Measurements from ENCODE around the gene ZFYVE28.
"Not testable (repeated sequence)": the region's sequence is repeated elsewhere in the genome, so short reads cannot be mapped to it uniquely, and the experiment has no call there.

The ZFYVE28 gene

GRCh38 chr4:2384245-2384644, 34.2 kb downstream of the ZFYVE28 start:
- Histone ChIP-seq H3K9me3 (ENCODE audit: control insufficient read depth, low read length) (no peaks in the 10 kb centered on the region), H3K27me3 (ENCODE audit: control insufficient read depth, insufficient read depth, low read length) (no peaks in the 10 kb centered on the region), H3K4me2 (ENCODE audit: low read length) (no peak overlapping the region), H3K27ac (no peak overlapping the region), H3K36me3 (ENCODE audit: control insufficient read depth, insufficient read depth, low read length) (no peaks in the 10 kb centered on the region), H2AFZ (no peak overlapping the region), H3K4me3 (ENCODE audit: low read depth, low read length) (no peak overlapping the region), H3K9ac (no peak overlapping the region), H3K4me1 (no peaks in the 10 kb centered on the region), H3K79me2 (no peaks in the 10 kb centered on the region)
- TF ChIP-seq CTCF (IDR thresholded peaks at IDR 0.05), result no peak

GRCh38 chr4:2383760-2384159, 34.7 kb downstream of the ZFYVE28 start:
- Histone ChIP-seq H3K9me3 (ENCODE audit: control insufficient read depth, low read length) (no peaks in the 10 kb centered on the region), H3K27me3 (ENCODE audit: control insufficient read depth, insufficient read depth, low read length) (no peaks in the 10 kb centered on the region), H3K9ac (no peak overlapping the region), H3K27ac (no peak overlapping the region), H2AFZ (no peak overlapping the region), H3K4me2 (ENCODE audit: low read length) (no peak overlapping the region), H3K4me1 (no peaks in the 10 kb centered on the region), H3K36me3 (ENCODE audit: control insufficient read depth, insufficient read depth, low read length) (no peaks in the 10 kb centered on the region), H3K4me3 (ENCODE audit: low read depth, low read length) (no peak overlapping the region), H3K79me2 (no peaks in the 10 kb centered on the region)
- TF ChIP-seq CTCF (IDR thresholded peaks at IDR 0.05), result no peak

GRCh38 chr4:2383220-2383631, 35.2 kb downstream of the ZFYVE28 start:
- not testable (repeated sequence) for H3K27ac ChIP-seq; H3K4me1 ChIP-seq; H3K4me2 ChIP-seq (ENCODE audit: low read length); H3K9me3 ChIP-seq (ENCODE audit: control insufficient read depth, low read length); H2AFZ ChIP-seq; H3K4me3 ChIP-seq (ENCODE audit: low read depth, low read length); H3K9ac ChIP-seq; H3K36me3 ChIP-seq (ENCODE audit: control insufficient read depth, insufficient read depth, low read length); H3K79me2 ChIP-seq; H3K27me3 ChIP-seq (ENCODE audit: control insufficient read depth, insufficient read depth, low read length)

GRCh38 chr4:2382769-2383202, 35.7 kb downstream of the ZFYVE28 start:
- H3K4me3 ChIP-seq (ENCODE audit: low read depth, low read length); H3K9me3 ChIP-seq (ENCODE audit: control insufficient read depth, low read length); H3K27ac ChIP-seq: not testable (repeated sequence)

GRCh38 chr4:2380589-2380988, 37.9 kb downstream of the ZFYVE28 start:
- H3K4me1 ChIP-seq; H3K27ac ChIP-seq; H3K4me3 ChIP-seq (ENCODE audit: low read depth, low read length); H3K9me3 ChIP-seq (ENCODE audit: control insufficient read depth, low read length); H2AFZ ChIP-seq; H3K4me2 ChIP-seq (ENCODE audit: low read length); H3K9ac ChIP-seq; H3K36me3 ChIP-seq (ENCODE audit: control insufficient read depth, insufficient read depth, low read length); H3K79me2 ChIP-seq; H3K27me3 ChIP-seq (ENCODE audit: control insufficient read depth, insufficient read depth, low read length): not testable (repeated sequence)

More at GRCh38 chr4:2382769-2383202, 35.7 kb downstream of the ZFYVE28 start:
- H3K4me2 ChIP-seq (ENCODE audit: low read length); H3K79me2 ChIP-seq; H3K27me3 ChIP-seq (ENCODE audit: control insufficient read depth, insufficient read depth, low read length); H3K4me1 ChIP-seq; H3K36me3 ChIP-seq (ENCODE audit: control insufficient read depth, insufficient read depth, low read length); H2AFZ ChIP-seq; H3K9ac ChIP-seq: not testable (repeated sequence)

- H3K27ac ChIP-seq, result no peak overlapping the region
- no peak overlapping the region for H3K9ac ChIP-seq
- H3K4me1 ChIP-seq, result no peaks in the 10 kb centered on the region
- no peak overlapping the region for H3K4me2 ChIP-seq (ENCODE audit: low read length)
- H3K79me2 ChIP-seq, result no peaks in the 10 kb centered on the region
- no peaks in the 10 kb centered on the region for H3K9me3 ChIP-seq (ENCODE audit: control insufficient read depth, low read length)
- TF ChIP-seq CTCF (IDR thresholded peaks at IDR 0.05), result no peak
- no peaks in the 10 kb centered on the region for H3K27me3 ChIP-seq (ENCODE audit: control insufficient read depth, insufficient read depth, low read length)
- no peaks in the 10 kb centered on the region for H3K36me3 ChIP-seq (ENCODE audit: control insufficient read depth, insufficient read depth, low read length)
- H2AFZ ChIP-seq, result no peak overlapping the region
- no peak overlapping the region for H3K4me3 ChIP-seq (ENCODE audit: low read depth, low read length)
Observed at GRCh38 chr4:2378898-2379297, 39.5 kb downstream of the ZFYVE28 start.
